T-helper 17 cell (primary cell): Measurements from ENCODE around the gene LINC01488. TPM values are rescaled to one million over a fixed set of nuclear protein-coding genes. Genes with fewer than 3 reads are reported as not detected.

Experiments
- ATAC-seq: fragments of 150-1000 bp; cut with Tn5 transposase; 2 replicates; pipeline ENCODE4 v1.10.0; 2021; ENCODE audit warnings: mild to moderate bottlenecking, moderate library complexity
- DNase-seq, 3 donors: peaks; one replicate each; pipeline versions ENCODE4 v3.0.0 to v3.0.0-alpha.2; 2020 to 2021
- H3K9me3 ChIP-seq: one replicate; pipeline ENCODE4 v1.7.0; 2013; ENCODE audit warnings: low read length, mild to moderate bottlenecking; ENCODE audit not compliant: control insufficient read depth, poor library complexity, severe bottlenecking
- H3K27ac Mint-ChIP-seq: one replicate; pipeline ENCODE4 v1.8.0; 2022; ENCODE audit warnings: mild to moderate bottlenecking, moderate library complexity, mixed read lengths
- H3K27me3 Mint-ChIP-seq: one replicate; pipeline ENCODE4 v1.8.0; 2022; ENCODE audit warnings: mixed read lengths
- H3K36me3 Mint-ChIP-seq: one replicate; pipeline ENCODE4 v1.8.0; 2022; ENCODE audit warnings: low read depth, mixed read lengths
- H3K4me1 Mint-ChIP-seq: one replicate; pipeline ENCODE4 v1.8.0; 2022; ENCODE audit warnings: mild to moderate bottlenecking, mixed read lengths
- H3K4me3 Mint-ChIP-seq: one replicate; pipeline ENCODE4 v1.8.0; 2022; ENCODE audit warnings: mild to moderate bottlenecking, moderate library complexity, mixed read lengths
- total RNA-seq, 4 donors: library from RNA in 2 of 4; stranded (reverse) in 2 of 4; gene quantifications; one replicate each; pipeline ENCODE4 v1.2.3 and lab custom pipeline; 2022 to 2026

LINC01488 gene
- total RNA-seq, 2 donors from 2014 or later = not detected

- peaks cover 29% of the 10 kb centered on the region for H3K27me3 Mint-ChIP-seq
- no peaks in the 10 kb centered on the region for H3K4me1 Mint-ChIP-seq
- ATAC-seq (no peak), DNase-seq (no peak)
- no peaks in the 10 kb centered on the region for H3K9me3 ChIP-seq
- H3K27ac Mint-ChIP-seq = no peak overlapping the region
- no peak overlapping the region for H3K4me3 Mint-ChIP-seq
- peaks cover 5% of the 10 kb centered on the region for H3K36me3 Mint-ChIP-seq
Observed at GRCh38 chr11:69450064-69450856, 31.2 kb upstream of the LINC01488 start.

GRCh38 chr11:69450857-69451220 lies 30.6 kb upstream of the LINC01488 start:
- DNase-seq (no peak), ATAC-seq (no peak)
- Mint-ChIP-seq H3K36me3 (peaks cover 5% of the 10 kb centered on the region), H3K27ac (no peak overlapping the region), H3K4me1 (no peaks in the 10 kb centered on the region), H3K4me3 (no peak overlapping the region), H3K27me3 (peaks cover 29% of the 10 kb centered on the region)
- H3K9me3 ChIP-seq = no peaks in the 10 kb centered on the region

DNA sequence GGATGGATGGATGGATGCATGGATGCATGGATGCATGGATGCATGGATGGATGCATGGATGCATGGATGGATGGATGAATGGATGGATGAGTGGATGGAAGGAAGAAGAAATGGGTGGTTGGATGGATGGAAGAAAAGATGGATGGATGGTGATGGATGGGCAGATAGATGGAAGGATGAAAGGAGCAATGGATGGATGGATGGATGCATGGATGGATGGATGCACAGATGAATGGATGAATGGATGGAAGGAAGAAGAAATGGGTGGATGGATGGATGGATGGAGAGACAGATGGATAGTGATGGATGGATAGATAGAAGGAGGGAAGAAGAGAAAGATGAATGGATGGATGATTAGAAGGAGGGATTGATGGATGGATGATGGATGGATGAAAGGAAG lies 30.2 kb upstream of the LINC01488 start:
- Mint-ChIP-seq H3K27me3 (peaks cover 26% of the 10 kb centered on the region), H3K27ac (no peak overlapping the region), H3K36me3 (peaks cover 5% of the 10 kb centered on the region), H3K4me1 (no peaks in the 10 kb centered on the region), H3K4me3 (no peak overlapping the region)
- H3K9me3 ChIP-seq = no peaks in the 10 kb centered on the region
- ATAC-seq (no peak), DNase-seq (no peak)

- Mint-ChIP-seq H3K4me1 (no peaks in the 10 kb centered on the region), H3K27me3 (peaks cover 23% of the 10 kb centered on the region), H3K36me3 (peaks cover 5% of the 10 kb centered on the region), H3K4me3 (no peak overlapping the region), H3K27ac (no peak overlapping the region)
- no peak for DNase-seq
- ATAC-seq = no peak
- peaks cover 3% of the 10 kb centered on the region for H3K9me3 ChIP-seq
Observed at GRCh38 chr11:69452206-69452987, 29.1 kb upstream of the LINC01488 start.

- DNase-seq = no peak
- no peak overlapping the region for H3K27ac Mint-ChIP-seq
- peaks cover 16% of the 10 kb centered on the region for H3K27me3 Mint-ChIP-seq
Observed at GRCh38 chr11:69453151-69453550, 28.3 kb upstream of the LINC01488 start.

GRCh38 chr11:69454018-69454417 lies 27.4 kb upstream of the LINC01488 start:
- Mint-ChIP-seq H3K36me3 (peaks cover 5% of the 10 kb centered on the region), H3K27me3 (peaks cover 11% of the 10 kb centered on the region), H3K27ac (no peak overlapping the region), H3K4me3 (no peak overlapping the region), H3K4me1 (no peaks in the 10 kb centered on the region)
- peaks cover 3% of the 10 kb centered on the region for H3K9me3 ChIP-seq
- DNase-seq = no peak
- no peak for ATAC-seq

More at GRCh38 chr11:69453151-69453550, 28.3 kb upstream of the LINC01488 start:
- Mint-ChIP-seq H3K4me3 (no peak overlapping the region), H3K4me1 (no peaks in the 10 kb centered on the region), H3K36me3 (peaks cover 5% of the 10 kb centered on the region)
- no peak for ATAC-seq
- peaks cover 3% of the 10 kb centered on the region for H3K9me3 ChIP-seq

DNA sequence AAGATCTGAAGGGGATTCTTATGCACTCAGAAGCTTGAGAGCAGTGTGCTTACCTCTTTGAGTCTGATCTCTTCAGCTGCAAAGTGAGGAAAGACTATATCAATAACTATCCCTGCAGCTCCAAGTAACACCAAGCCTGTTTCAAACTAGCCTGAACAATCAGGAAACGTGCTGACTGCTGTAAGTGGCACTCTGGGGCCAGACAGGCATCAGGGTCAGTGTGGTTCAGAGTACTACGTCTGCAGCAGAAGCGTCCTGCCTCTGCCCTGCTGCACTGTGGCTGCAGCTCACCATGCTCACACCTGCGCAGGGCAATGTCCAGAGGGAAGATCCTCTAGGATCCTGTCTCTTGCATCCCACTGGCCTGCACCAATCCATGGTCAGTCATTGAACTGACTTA lies 25.5 kb upstream of the LINC01488 start:
- H3K4me3 Mint-ChIP-seq = no peak overlapping the region
- DNase-seq (no peak), ATAC-seq (no peak)
- peaks cover 1% of the 10 kb centered on the region for H3K27me3 Mint-ChIP-seq
- H3K9me3 ChIP-seq = peaks cover 6% of the 10 kb centered on the region
- no peak overlapping the region for H3K27ac Mint-ChIP-seq
- peaks cover 5% of the 10 kb centered on the region for H3K36me3 Mint-ChIP-seq
- H3K4me1 Mint-ChIP-seq = no peaks in the 10 kb centered on the region

GRCh38 chr11:69456712-69457111 lies 24.8 kb upstream of the LINC01488 start:
- Mint-ChIP-seq H3K4me1 (no peaks in the 10 kb centered on the region), H3K4me3 (no peak overlapping the region), H3K27ac (no peak overlapping the region), H3K27me3 (no peaks in the 10 kb centered on the region), H3K36me3 (peaks cover 4% of the 10 kb centered on the region)
- no peak for DNase-seq
- ATAC-seq = no peak
- peaks cover 6% of the 10 kb centered on the region for H3K9me3 ChIP-seq

GRCh38 chr11:69459848-69460539 lies 21.5 kb upstream of the LINC01488 start:
- H3K27ac Mint-ChIP-seq = no peak overlapping the region
- H3K36me3 Mint-ChIP-seq = peaks cover 3% of the 10 kb centered on the region
- DNase-seq (no peak), ATAC-seq (no peak)
- peaks cover 6% of the 10 kb centered on the region for H3K9me3 ChIP-seq
- H3K4me1 Mint-ChIP-seq = no peaks in the 10 kb centered on the region
- peaks cover 27% of the 10 kb centered on the region for H3K27me3 Mint-ChIP-seq
- no peak overlapping the region for H3K4me3 Mint-ChIP-seq

DNA sequence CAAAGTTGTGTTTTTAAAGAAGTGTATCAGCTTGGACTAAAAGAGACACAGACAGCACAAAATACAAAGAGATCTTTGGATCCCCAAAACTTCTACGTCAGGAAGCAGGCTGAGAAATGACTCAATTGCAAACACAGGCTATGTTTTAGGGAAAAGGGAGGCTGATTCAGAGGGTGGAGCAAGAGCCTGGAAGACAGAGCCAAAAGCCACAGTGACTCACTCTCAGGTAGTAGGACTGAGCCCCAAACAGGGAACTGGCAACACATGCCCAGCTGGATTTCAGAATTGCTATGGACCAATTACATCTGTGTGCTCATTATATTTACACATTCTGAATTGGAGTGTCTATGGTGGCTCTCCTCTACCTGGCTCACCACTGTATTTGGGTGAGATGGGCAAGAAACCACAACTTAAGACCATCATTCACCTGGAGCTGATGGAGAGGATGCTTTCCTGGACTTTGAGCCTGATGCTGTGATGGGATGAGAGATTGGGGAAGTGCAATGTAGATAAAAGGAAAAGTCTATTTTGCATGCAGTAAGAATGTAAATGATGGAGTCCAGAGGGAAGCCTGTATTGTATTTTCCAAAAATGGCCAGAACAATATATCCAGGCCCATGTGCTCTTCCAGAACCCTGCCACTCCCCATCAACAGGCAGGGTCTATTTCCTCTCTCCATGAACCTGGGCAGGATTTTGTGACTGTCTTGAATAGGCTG lies 20.8 kb upstream of the LINC01488 start:
- H3K27me3 Mint-ChIP-seq = peaks cover 27% of the 10 kb centered on the region
- no peak overlapping the region for H3K27ac Mint-ChIP-seq
- H3K4me1 Mint-ChIP-seq = no peaks in the 10 kb centered on the region
- ATAC-seq = no peak
- peaks cover 3% of the 10 kb centered on the region for H3K36me3 Mint-ChIP-seq
- H3K4me3 Mint-ChIP-seq = no peak overlapping the region
- no peak for DNase-seq
- peaks cover 6% of the 10 kb centered on the region for H3K9me3 ChIP-seq

DNA sequence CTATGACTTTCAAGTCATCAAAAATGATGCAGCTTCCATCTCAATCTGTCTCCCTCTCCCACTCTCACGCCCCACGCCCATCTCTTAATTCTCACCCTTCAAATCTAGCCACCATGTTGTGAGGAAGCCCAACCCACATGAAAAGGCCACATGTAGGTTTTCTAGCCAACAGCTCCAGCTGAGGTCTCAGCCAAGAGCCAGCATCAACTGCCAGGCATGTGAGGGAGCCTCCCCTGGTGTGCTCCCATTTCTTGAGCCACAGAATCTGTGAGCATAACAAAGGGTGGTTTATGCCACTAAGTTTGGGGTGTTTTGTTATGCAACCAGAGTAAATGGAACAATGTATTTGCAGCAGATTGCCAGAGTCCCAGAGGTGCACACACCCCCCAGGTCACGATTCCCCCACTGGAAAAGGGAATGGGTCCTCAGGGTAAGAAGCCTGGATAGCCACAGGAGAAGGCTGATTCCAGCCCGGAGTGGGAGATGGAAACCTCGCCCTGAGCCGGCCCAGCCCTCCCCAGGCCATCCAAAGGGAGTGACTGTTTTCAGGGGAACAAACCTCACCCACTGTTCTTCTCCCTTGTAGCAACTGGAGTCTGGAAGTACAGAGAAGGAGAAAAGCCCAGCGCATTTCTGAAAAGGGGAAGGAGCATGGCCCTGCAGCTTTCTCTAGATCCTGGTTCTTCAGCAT lies 20.0 kb upstream of the LINC01488 start:
- peaks cover 6% of the 10 kb centered on the region for H3K9me3 ChIP-seq
- peaks cover 27% of the 10 kb centered on the region for H3K27me3 Mint-ChIP-seq
- DNase-seq (no peak), ATAC-seq (no peak)
- peaks cover 3% of the 10 kb centered on the region for H3K36me3 Mint-ChIP-seq
- H3K4me3 Mint-ChIP-seq = no peak overlapping the region
- H3K4me1 Mint-ChIP-seq = no peaks in the 10 kb centered on the region
- no peak overlapping the region for H3K27ac Mint-ChIP-seq

- Mint-ChIP-seq H3K36me3 (peaks cover 3% of the 10 kb centered on the region), H3K27me3 (peaks cover 27% of the 10 kb centered on the region), H3K4me3 (no peak overlapping the region), H3K4me1 (no peaks in the 10 kb centered on the region), H3K27ac (no peak overlapping the region)
- H3K9me3 ChIP-seq = peaks cover 3% of the 10 kb centered on the region
- ATAC-seq = no peak
- no peak for DNase-seq
Observed at GRCh38 chr11:69462106-69462951, 19.1 kb upstream of the LINC01488 start.
